HUES6 (cell line): ENCODE data around the gene AQP2.

ENCODE experiments used
- H3K27ac ChIP-seq: 2 replicates; pipeline ENCODE4 v1.7.0; 2013; ENCODE audit warnings: low read depth, mild to moderate bottlenecking, low read length, inconsistent platforms
- H3K27me3 ChIP-seq: 2 replicates; pipeline ENCODE4 v1.6.1; 2013; ENCODE audit warnings: low read length; ENCODE audit not compliant: control insufficient read depth, insufficient read depth
- H3K36me3 ChIP-seq: 2 replicates; pipeline ENCODE4 v1.6.1; 2013; ENCODE audit warnings: low read length; ENCODE audit not compliant: control insufficient read depth, insufficient read depth
- H3K4me1 ChIP-seq: 2 replicates; pipeline ENCODE4 v1.6.1; 2013; ENCODE audit warnings: low read length; ENCODE audit not compliant: control insufficient read depth, insufficient read depth
- H3K4me3 ChIP-seq: 2 replicates; pipeline ENCODE4 v1.5.1; 2013; ENCODE audit warnings: low read depth, low read length
- H3K9ac ChIP-seq: one replicate; pipeline ENCODE4 v1.6.1; 2013; ENCODE audit warnings: mild to moderate bottlenecking, low read length
- H3K9me3 ChIP-seq: 2 replicates; pipeline ENCODE4 v1.6.1; 2013; ENCODE audit warnings: low read depth, low read length; ENCODE audit not compliant: control insufficient read depth, insufficient read depth

Gene AQP2

GRCh38 chr12:49921936-49922335 is 28.6 kb upstream of the AQP2 start:
- Histone ChIP-seq H3K4me3 (no peak overlapping the region), H3K9ac (no peak overlapping the region), H3K27ac (no peak overlapping the region), H3K9me3 (no peaks in the 10 kb centered on the region), H3K36me3 (no peaks in the 10 kb centered on the region), H3K4me1 (no peaks in the 10 kb centered on the region), H3K27me3 (0 out of 2 replicates have a peak, but pooled peaks cover 2% of the 10 kb centered on the region)

GRCh38 chr12:49922349-49923034 is 28.0 kb upstream of the AQP2 start:
- Histone ChIP-seq H3K27me3 (0 out of 2 replicates have a peak, but pooled peaks cover 2% of the 10 kb centered on the region), H3K9me3 (no peaks in the 10 kb centered on the region), H3K4me1 (no peaks in the 10 kb centered on the region), H3K4me3 (no peak overlapping the region), H3K36me3 (no peaks in the 10 kb centered on the region), H3K27ac (no peak overlapping the region), H3K9ac (no peak overlapping the region)

- Histone ChIP-seq H3K4me3 (no peak overlapping the region), H3K9ac (no peak overlapping the region), H3K27ac (no peak overlapping the region), H3K36me3 (no peaks in the 10 kb centered on the region), H3K27me3 (0 out of 2 replicates have a peak, but pooled peaks cover 2% of the 10 kb centered on the region), H3K9me3 (no peaks in the 10 kb centered on the region), H3K4me1 (no peaks in the 10 kb centered on the region)
These were observed 27.4 kb upstream of the AQP2 start for GRCh38 chr12:49923035-49923644.

GRCh38 chr12:49923880-49924556 is 26.5 kb upstream of the AQP2 start:
- Histone ChIP-seq H3K9me3 (no peaks in the 10 kb centered on the region), H3K4me1 (no peaks in the 10 kb centered on the region), H3K27ac (no peak overlapping the region), H3K4me3 (no peak overlapping the region), H3K36me3 (no peaks in the 10 kb centered on the region), H3K9ac (no peak overlapping the region), H3K27me3 (0 out of 2 replicates have a peak, but pooled peaks cover 2% of the 10 kb centered on the region)

- Histone ChIP-seq H3K27me3 (peaks cover 2% of the 10 kb centered on the region; the same call in 1 of the 2 replicates), H3K36me3 (no peaks in the 10 kb centered on the region), H3K4me1 (no peaks in the 10 kb centered on the region), H3K4me3 (no peak overlapping the region), H3K27ac (no peak overlapping the region), H3K9ac (no peak overlapping the region), H3K9me3 (no peaks in the 10 kb centered on the region)
These were observed 25.8 kb upstream of the AQP2 start for GRCh38 chr12:49924628-49925246.

GRCh38 chr12:49925433-49926204 is 24.9 kb upstream of the AQP2 start:
- Histone ChIP-seq H3K4me1 (no peaks in the 10 kb centered on the region), H3K36me3 (no peaks in the 10 kb centered on the region), H3K9ac (no peak overlapping the region), H3K9me3 (no peaks in the 10 kb centered on the region), H3K27ac (no peak overlapping the region), H3K27me3 (peaks cover 2% of the 10 kb centered on the region; the same call in 1 of the 2 replicates), H3K4me3 (no peak overlapping the region)

- Histone ChIP-seq H3K36me3 (no peaks in the 10 kb centered on the region), H3K9me3 (no peaks in the 10 kb centered on the region), H3K4me3 (no peak overlapping the region), H3K27ac (no peak overlapping the region), H3K27me3 (no peaks in the 10 kb centered on the region; the same call in 1 of the 2 replicates), H3K9ac (no peak overlapping the region), H3K4me1 (no peaks in the 10 kb centered on the region)
These were observed 22.1 kb upstream of the AQP2 start for GRCh38 chr12:49928471-49928870.

- no peak overlapping the region for H3K4me3 ChIP-seq
- no peaks in the 10 kb centered on the region for H3K36me3 ChIP-seq
- no peak overlapping the region for H3K27ac ChIP-seq
- no peaks in the 10 kb centered on the region; the same call in 1 of the 2 replicates for H3K27me3 ChIP-seq
- H3K9me3 ChIP-seq, result no peaks in the 10 kb centered on the region
- no peaks in the 10 kb centered on the region for H3K4me1 ChIP-seq
- no peak overlapping the region for H3K9ac ChIP-seq
These were observed 21.0 kb upstream of the AQP2 start for GRCh38 chr12:49929581-49929980.

- no peak overlapping the region for H3K27ac ChIP-seq
- no peaks in the 10 kb centered on the region for H3K9me3 ChIP-seq
- no peaks in the 10 kb centered on the region for H3K36me3 ChIP-seq
- no peak overlapping the region for H3K4me3 ChIP-seq
- H3K9ac ChIP-seq, result no peak overlapping the region
- no peaks in the 10 kb centered on the region for H3K4me1 ChIP-seq
- no peaks in the 10 kb centered on the region; the same call in 1 of the 2 replicates for H3K27me3 ChIP-seq
These were observed 19.8 kb upstream of the AQP2 start for GRCh38 chr12:49930515-49931288.

- H3K27me3 ChIP-seq, result no peaks in the 10 kb centered on the region; the same call in 1 of the 2 replicates
- H3K4me3 ChIP-seq, result no peak overlapping the region
- no peaks in the 10 kb centered on the region for H3K9me3 ChIP-seq
- H3K27ac ChIP-seq, result no peak overlapping the region
- H3K9ac ChIP-seq, result no peak overlapping the region
- H3K36me3 ChIP-seq, result no peaks in the 10 kb centered on the region
- H3K4me1 ChIP-seq, result no peaks in the 10 kb centered on the region
These were observed 18.5 kb upstream of the AQP2 start for GRCh38 chr12:49932023-49932422.
